Activated CD8-positive, alpha-beta memory T cell treated with anti-CD3 and anti-CD28 coated beads for 48 hours (primary cell): ENCODE results near the gene GNA12.
"Not testable (repeated sequence)": the region's sequence is repeated elsewhere in the genome, so short reads cannot be mapped to it uniquely, and the experiment has no call there.

Experiments used
- DNase-seq, 3 experiments: peaks; one replicate each; pipeline ENCODE4 v3.0.0-alpha.2; 2020; ENCODE audit warnings: low read depth in 2 of 3, low spot score in 2 of 3

GNA12 gene

DNA sequence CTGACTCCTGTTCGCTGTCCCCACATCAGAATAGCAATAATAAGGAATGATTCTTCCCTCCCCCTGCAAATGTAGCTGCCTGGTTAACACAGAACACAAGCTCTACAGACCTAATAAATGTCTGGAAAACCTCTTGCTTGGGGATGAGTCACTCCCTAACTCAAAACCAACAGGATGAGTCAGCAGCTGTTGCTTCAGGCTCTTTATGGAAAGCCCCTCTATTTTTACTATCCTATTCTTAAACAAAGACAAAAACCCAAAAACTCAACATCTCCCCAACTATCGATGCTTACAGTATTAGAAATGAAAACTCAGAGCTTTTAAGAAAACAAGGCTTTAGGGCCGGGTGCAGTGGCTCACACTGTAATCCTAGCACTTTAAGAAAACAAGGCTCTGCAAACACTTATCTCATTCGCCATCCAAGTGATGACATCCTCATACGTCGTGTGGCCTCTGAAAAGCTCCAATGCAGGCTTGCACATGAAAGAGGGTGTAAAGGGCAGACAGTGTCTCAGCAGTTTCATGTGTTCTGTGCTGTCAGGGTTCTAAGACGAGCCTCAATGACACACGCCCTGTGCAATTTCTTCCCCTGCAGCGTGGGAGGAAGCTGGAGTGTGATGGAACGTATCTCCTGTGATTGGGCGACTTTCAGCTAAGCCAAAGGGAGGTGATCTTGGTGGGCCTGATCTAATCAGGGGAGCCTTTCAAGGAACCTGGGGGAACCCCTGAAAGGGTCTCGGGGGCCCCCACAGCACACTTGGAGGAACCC lies 86.0 kb downstream of the GNA12 start:
- peak in 2 of 3 experiments; percentile 49 to 54 for DNase-seq

DNA sequence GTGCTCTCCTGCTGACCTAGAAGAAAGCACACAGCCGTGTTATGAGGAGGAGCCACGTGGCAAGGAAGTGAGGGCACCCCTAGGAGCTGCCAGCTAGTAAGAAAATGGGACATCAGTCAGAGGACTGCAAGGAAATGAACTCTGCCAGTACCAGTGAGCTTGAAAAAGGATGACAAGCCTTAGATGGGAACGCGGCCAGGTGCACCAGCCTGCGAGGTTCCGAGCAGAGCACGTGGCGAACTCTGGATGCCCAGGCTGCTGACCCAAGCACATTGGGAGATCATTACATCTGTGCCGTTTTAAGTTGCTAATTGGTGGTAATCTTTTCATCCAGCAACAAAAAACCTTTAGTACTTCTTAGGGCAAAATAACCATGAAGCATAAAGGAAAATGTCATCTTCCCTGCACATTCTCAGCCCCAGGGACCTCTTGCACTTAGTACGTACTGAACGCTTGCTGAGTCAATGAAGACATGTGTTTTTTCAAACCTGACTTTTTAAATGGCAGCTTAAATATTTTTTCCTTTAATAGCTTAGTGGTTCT lies 86.7 kb downstream of the GNA12 start:
- no peak for DNase-seq

GRCh38 chr7:2755531-2755930 lies 88.6 kb downstream of the GNA12 start:
- no peak for DNase-seq

GRCh38 chr7:2754912-2755311 lies 89.2 kb downstream of the GNA12 start:
- no peak for DNase-seq

- DNase-seq, result no peak
Observed at GRCh38 chr7:2754086-2754485, 90.0 kb downstream of the GNA12 start.

DNA sequence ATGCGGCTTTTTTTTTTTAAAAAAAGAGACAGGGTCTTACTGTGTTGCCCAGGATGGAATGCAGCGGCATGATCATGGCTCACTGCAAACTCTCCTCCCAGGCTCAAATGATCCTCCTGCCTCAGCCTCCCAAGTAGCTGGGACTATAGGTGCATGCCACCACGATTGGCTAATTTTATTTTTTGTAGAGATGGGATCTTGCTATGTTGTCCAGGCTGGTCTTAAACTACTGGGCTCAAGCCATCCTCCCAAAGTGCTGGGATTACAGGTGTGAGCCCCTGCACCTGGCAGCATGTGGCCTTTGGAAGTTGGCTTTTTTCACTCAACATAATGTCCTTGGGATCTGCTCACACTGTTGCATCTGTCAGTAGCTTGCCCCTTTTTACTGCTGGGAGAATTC lies 91.0 kb downstream of the GNA12 start:
- no peak for DNase-seq

DNA sequence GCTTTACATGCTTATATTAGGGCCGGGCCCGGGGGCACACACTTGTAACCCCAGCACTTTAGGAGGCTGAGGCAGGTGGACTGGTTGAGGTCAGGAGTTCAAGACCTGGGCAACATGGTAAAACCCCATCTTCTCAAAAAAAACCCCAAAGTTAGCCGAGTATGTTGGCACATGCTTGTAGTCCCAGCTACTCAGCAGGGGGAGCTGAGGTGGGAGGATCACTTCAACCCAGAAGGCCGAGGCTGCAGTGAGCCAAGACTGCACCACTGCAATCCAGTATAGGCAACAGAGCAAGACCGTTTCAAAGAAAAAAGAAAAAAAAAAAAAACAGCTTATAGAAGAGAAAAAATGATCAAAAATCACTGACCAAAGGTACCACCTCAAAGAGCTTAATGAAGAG lies 93.0 kb downstream of the GNA12 start:
- no peak for DNase-seq

GRCh38 chr7:2750004-2750407 lies 94.1 kb downstream of the GNA12 start:
- DNase-seq, result no peak

GRCh38 chr7:2748684-2749083 lies 95.4 kb downstream of the GNA12 start:
- DNase-seq, result not testable (repeated sequence)

- not testable (repeated sequence) for DNase-seq
Observed at GRCh38 chr7:2743523-2744185, 100.5 kb downstream of the GNA12 start.

GRCh38 chr7:2738766-2739549 lies 105.2 kb downstream of the GNA12 start:
- no peak for DNase-seq

- DNase-seq, result no peak
Observed at GRCh38 chr7:2737771-2738540, 106.2 kb downstream of the GNA12 start.

DNA sequence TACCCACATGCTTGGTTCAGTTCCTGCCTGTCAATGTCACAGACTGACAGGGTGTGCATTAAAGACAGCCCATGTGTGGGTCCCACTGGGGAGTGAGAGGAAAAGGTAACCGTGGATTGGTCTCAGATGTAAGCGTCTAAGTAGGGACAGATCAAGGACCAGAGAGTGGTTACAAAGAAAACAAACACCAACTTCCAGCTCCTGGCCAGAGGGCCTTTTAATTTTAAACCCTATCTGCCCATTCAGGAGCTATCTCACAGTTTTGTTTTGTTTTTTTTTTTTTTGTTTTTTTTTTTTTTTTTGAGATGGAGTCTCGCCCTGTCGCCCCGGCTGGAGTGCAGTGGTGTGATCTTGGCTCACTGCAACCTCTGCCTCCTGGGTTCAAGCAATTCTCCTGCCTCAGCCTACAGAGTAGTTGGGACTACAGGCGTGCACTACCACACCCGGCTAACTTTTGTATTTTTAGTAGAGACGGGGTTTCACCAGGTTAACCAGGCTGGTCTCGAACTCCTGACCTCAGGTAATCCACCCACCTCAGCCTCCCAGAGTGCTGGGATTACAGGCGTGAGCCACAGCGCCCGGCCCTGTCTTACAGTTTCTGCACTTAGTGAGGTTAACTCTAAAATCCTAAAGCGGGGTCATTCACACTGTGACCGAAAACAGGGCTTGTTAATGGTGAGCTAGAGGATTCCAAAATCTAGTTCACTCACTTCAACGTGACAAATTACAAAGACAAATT lies 106.9 kb downstream of the GNA12 start:
- not testable (repeated sequence) for DNase-seq

DNA sequence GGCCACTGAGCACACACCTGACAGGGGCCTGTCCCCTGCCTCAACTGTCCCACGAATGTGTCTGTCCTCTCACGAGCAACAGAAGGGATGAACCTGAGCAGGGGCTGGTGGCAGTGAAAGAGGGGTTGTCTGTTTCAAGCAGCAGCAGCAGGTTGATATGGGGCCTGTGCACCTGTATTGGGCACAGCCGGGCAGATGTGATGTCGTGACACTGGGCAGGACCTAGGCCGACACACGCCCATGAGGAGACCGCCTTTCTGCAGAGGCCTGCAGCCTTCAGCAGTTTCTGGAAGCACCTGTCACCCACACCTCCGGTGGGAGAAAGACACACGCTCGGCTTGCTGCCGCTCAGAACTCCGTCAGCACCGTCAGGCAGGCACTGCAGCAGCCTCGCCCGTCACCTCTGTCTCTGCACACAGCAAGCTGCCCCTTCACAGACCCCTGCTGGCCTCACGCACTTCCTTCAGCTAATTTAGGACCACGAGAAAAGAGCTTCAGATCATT lies 107.6 kb downstream of the GNA12 start:
- no peak for DNase-seq

GRCh38 chr7:2735744-2736143 lies 108.4 kb downstream of the GNA12 start:
- DNase-seq, result no peak

DNA sequence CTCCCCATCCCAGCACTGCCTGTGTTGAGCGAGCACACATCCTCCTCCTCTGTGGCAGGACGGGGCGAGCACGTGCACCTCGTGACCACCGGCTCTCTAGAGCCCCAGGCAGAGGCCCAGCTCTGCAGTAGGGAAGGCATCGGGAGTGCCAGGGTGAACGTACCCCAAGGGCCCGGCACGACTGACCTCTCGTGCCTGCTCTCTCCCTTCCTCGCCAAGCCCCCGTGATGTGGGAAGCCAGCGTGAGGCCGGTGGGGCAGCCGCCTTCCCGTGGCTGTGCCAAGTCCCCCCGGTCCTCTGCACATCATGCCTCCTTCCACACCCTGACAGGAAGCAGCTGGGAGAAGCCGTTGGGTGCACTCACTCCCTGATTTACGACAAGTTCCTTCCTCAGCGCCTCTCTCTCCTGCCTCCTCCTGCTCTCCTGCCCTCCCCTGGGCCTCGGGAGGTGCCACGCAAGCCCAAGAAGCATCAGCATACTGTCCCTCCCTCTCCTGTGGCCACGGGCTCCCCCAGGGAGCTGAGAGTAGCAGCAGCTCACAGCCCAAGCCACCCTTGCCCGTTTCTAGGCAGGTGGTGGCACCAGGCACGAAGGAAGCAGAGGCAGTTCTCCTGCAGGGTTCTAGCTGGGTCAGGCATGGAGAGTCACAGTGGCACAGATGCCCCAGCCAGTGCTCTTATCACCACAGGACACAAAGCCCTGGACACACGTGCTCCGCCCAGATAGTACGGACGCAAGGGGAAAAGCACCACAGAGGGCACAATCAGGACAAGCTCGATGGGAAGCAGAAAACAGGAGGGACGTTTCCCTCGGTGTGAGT lies 109.1 kb downstream of the GNA12 start:
- DNase-seq, result no peak

GRCh38 chr7:2734084-2734686 lies 109.9 kb downstream of the GNA12 start:
- no peak for DNase-seq

- DNase-seq, result no peak
Observed at GRCh38 chr7:2732959-2733584, 111.0 kb downstream of the GNA12 start.
